Activated T-cell treated with anti-CD3 and anti-CD28 coated beads, Interleukin-2, amount 50 U/mL, for 4 hours (primary cell): ENCODE data around the gene SOCS7. TPM values are rescaled to one million over a fixed set of nuclear protein-coding genes. Genes with fewer than 3 reads are reported as not detected.

Experiments
- ATAC-seq, 2 donors: fragments of 200-7000 bp; cut with Tn5 transposase; one replicate each; pipeline ENCODE4 v1.10.0; 2021
- DNase-seq: peaks from one replicate; pipeline ENCODE4 v3.0.0-alpha.2; 2020
- H3K27me3 Mint-ChIP-seq: one replicate; pipeline ENCODE4 v1.8.0; 2021; ENCODE audit warnings: low read depth, mixed read lengths
- H3K36me3 Mint-ChIP-seq: one replicate; pipeline ENCODE4 v1.8.0; 2022; ENCODE audit warnings: mixed read lengths; ENCODE audit not compliant: insufficient read depth
- H3K4me1 Mint-ChIP-seq: one replicate; pipeline ENCODE4 v1.8.0; 2021; ENCODE audit warnings: low read depth, mixed read lengths
- H3K4me3 Mint-ChIP-seq: one replicate; pipeline ENCODE4 v1.8.0; 2021; ENCODE audit warnings: mild to moderate bottlenecking, moderate library complexity, mixed read lengths
- H3K9me3 Mint-ChIP-seq: one replicate; pipeline ENCODE4 v1.8.0; 2021; ENCODE audit warnings: mixed read lengths
- total RNA-seq, 3 donors: library from RNA; stranded (reverse); gene quantifications; one replicate each; pipeline ENCODE4 v1.2.1, GENCODE V29; 2021

Gene SOCS7
- total RNA-seq, 3 donors from 2014 or later: 32.2 to 33.2 (median 32.8) TPM

DNA sequence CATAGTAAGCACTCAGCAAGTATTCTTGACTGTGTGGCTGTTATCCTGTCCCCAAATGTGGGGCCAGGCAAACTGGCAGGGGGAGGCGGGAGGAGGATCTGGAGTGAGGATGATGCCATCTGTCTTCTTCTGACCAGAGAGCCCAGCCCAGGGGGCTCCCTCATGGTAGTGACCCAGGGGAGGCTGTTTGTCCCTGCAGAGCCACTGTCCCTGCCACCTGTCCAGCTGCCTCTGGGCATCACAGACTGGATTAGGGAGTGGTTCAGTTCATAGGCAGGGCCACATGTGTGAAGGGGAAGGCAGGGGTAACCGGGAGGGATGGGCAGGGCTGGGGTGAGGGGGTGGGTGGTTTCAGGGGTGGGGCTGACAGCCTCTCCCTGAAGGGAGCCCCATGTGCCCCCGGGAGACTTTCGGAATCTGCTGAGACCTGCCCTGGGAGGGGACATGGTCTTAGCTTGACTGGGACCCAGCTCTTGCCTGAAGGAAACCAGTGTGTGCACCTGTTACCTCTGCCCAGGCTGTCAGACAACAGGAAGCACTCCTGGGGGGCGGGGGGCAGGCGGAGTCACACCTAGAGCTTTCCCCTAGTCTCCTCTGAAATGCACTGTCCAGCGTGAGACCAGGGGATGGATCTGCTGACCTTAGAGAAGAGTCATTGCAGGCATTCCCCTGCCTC, 91.8 kb downstream of the SOCS7 start:
- ATAC-seq (peak; percentile 11 to 25), DNase-seq (no peak)
- no peaks in the 10 kb centered on the region for H3K36me3 Mint-ChIP-seq
- H3K9me3 Mint-ChIP-seq: no peaks in the 10 kb centered on the region
- no peaks in the 10 kb centered on the region for H3K27me3 Mint-ChIP-seq
- no peaks in the 10 kb centered on the region for H3K4me1 Mint-ChIP-seq
- H3K4me3 Mint-ChIP-seq: no peak overlapping the region

DNA sequence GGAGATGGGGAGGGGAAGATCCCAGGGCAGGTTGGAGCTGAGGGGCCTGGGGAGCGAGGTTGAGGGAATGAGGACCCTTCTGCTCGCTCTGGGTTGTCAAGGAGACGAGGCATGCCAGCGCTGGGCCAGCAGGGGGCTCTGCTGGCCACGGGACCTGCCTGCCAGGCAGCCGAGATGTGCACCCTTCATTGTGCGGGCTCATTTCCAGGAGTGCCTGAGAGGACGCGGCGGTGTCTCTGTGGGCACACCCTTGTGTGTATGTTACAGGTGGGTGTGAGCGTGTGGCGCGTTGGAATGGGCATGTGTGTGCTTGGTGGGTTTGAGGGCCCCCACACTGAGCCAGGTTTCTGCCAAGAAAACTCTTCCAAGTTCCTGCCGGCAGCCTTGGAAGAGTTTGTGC, 92.5 kb downstream of the SOCS7 start:
- peaks cover 1% of the 10 kb centered on the region for H3K27me3 Mint-ChIP-seq
- no peaks in the 10 kb centered on the region for H3K9me3 Mint-ChIP-seq
- ATAC-seq (peak; percentile 94), DNase-seq (peak; percentile 48)
- H3K36me3 Mint-ChIP-seq: no peaks in the 10 kb centered on the region
- no peaks in the 10 kb centered on the region for H3K4me1 Mint-ChIP-seq
- H3K4me3 Mint-ChIP-seq: no peak overlapping the region

DNA sequence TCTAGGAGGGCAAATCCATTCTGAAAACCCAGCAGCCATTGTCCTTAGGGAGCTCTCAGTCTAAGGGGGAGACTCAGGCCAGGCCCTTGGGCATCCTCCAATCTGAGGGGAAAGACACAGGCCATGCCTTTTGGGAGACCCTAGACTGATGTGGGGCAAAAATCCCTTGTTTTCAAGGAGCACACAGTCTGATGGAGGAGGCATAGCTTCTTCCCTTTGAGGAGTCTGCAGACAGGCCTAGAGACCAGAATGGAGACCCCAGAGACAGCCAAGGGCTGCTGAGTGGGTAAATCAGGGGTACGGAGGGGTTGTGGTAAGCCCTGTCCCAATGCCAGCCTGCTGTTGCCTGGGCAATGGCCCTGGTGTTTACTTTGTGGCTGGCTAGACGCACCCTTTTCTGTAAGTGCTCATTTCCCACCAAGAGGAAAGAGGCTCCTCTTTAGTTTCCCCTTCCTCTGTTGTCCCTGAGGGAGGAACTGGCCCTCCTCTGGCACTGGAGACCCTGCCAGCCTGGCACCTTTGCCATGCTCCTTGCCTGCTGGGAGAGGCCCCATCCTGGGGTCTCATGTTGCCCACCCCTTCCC, 96.0 kb downstream of the SOCS7 start:
- H3K9me3 Mint-ChIP-seq: no peaks in the 10 kb centered on the region
- H3K27me3 Mint-ChIP-seq: peaks cover 21% of the 10 kb centered on the region

DNA sequence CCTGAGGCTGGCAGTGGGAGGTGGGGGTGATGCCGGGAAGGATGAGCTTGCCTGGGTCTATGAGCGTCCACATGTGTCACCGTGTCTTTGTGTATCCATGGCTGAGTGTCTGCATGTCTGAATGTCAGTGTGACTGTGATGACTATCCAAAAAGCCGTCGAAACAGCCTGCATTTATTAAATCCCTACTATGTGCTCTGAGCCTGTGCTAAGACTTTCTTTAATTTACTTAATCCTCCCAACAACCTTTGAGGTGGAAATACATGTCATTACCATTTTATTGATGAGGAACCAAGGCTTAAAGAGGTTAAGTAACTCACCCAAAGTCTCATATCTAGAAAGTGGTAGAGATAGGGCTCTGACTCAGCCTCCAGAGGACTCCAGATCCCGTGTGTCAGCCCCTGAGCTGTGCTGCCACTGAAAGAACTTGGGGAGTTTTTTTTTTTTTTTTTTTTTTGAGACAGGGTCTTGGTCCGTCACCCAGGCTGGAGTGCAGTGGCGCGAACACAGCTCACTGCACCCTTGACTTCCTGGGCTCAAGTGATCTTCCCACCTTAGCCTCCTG, 96.6 kb downstream of the SOCS7 start:
- ATAC-seq: no peak
- Mint-ChIP-seq H3K4me1 (peaks cover 7% of the 10 kb centered on the region), H3K36me3 (no peaks in the 10 kb centered on the region), H3K4me3 (no peak overlapping the region), H3K9me3 (no peaks in the 10 kb centered on the region), H3K27me3 (peaks cover 28% of the 10 kb centered on the region)
- no peak for DNase-seq

More for the DNA sequence above, 96.0 kb downstream of the SOCS7 start:
- ATAC-seq (no peak), DNase-seq (no peak)
- Mint-ChIP-seq H3K4me1 (no peaks in the 10 kb centered on the region), H3K36me3 (no peaks in the 10 kb centered on the region), H3K4me3 (no peak overlapping the region)

DNA sequence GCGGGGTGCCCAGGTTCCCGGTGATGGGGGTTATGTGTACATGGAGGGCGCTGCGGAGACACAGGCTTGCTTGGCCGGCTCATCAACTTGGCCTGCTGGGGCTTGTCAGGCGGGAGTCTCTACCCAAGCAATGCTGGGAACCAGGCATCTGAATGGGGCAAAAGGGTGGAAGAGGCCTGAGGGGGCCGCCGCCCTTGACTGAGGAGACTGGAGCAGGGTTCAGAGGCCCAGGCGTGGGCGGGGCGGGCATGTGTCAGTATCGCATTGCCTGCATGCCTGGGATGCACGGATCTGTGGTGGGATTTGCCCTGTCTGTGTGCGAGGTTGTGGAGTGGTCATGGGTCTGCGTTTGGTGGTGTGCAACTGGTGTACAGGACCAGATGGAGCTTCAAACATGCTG, 97.7 kb downstream of the SOCS7 start:
- Mint-ChIP-seq H3K27me3 (peaks cover 33% of the 10 kb centered on the region), H3K4me3 (no peak overlapping the region), H3K36me3 (no peaks in the 10 kb centered on the region), H3K4me1 (peaks cover 10% of the 10 kb centered on the region), H3K9me3 (no peaks in the 10 kb centered on the region)
- ATAC-seq (no peak), DNase-seq (no peak)

DNA sequence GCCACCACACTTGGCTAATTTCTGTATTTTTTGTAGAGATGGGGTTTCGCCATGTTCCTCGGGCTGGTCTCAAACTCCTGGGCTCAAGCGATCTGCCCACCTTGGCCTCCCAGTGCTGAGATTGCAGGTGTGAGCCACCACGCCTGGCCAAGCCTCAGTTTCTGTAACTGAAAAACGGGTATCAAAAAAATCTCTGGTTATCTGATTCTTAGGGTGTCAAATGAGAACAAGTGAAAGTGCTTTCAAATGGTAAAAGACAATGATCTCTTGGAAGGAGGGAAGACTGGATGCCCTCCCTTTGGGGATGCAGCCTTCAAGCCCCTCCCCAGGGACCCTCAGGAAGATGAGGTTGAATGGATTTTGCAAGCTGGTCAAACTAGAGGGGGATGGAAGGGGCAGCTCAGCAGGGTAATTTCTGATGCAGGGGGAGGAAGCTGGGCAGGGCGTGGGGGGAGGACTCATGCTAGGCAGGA, 98.9 kb downstream of the SOCS7 start:
- Mint-ChIP-seq H3K4me3 (no peak overlapping the region), H3K36me3 (no peaks in the 10 kb centered on the region), H3K9me3 (no peaks in the 10 kb centered on the region), H3K27me3 (peaks cover 41% of the 10 kb centered on the region), H3K4me1 (peaks cover 14% of the 10 kb centered on the region)
- DNase-seq: no peak
- no peak for ATAC-seq

DNA sequence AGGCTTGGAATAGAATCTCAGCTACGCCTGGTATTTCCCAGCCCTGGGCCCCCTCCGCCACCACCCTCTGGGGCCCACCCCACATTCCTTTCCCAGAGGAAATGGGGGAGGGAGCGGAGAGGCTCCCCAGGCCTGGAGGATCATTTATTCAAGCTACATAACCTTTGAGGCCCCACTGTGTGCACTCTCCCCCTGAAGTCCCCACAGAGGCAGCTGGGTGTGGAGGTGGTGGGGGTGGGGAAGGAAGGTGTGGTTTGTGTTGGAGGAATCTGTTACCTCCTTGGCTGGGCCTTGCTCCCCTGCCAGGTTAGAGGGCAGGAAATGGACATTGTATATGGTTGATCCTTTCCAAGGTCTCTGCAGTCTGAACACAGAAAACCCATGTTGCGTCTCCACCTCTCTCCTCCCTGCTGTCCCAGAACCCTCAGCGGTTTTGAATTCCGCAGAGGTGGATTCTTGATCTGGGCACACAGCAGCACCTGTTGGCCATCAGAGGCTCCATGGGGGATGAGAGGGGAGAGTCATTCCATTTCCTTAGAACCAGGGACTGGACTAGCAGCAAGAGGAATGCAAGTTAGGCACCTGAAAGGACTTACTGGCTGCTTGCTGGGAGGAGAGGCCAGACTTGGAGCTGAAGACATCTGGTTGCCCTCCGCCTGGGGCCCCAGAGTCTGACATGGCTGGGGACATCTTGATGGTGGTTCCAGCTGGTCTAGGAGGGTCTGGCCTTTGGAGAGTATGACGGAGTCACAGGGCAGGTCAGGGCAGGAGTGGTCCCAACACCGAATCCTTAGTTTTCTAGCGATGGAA, 99.6 kb downstream of the SOCS7 start:
- Mint-ChIP-seq H3K4me3 (no peak overlapping the region), H3K9me3 (no peaks in the 10 kb centered on the region), H3K36me3 (no peaks in the 10 kb centered on the region), H3K27me3 (peaks cover 47% of the 10 kb centered on the region), H3K4me1 (peaks cover 14% of the 10 kb centered on the region)
- no peak for ATAC-seq
- DNase-seq: no peak

DNA sequence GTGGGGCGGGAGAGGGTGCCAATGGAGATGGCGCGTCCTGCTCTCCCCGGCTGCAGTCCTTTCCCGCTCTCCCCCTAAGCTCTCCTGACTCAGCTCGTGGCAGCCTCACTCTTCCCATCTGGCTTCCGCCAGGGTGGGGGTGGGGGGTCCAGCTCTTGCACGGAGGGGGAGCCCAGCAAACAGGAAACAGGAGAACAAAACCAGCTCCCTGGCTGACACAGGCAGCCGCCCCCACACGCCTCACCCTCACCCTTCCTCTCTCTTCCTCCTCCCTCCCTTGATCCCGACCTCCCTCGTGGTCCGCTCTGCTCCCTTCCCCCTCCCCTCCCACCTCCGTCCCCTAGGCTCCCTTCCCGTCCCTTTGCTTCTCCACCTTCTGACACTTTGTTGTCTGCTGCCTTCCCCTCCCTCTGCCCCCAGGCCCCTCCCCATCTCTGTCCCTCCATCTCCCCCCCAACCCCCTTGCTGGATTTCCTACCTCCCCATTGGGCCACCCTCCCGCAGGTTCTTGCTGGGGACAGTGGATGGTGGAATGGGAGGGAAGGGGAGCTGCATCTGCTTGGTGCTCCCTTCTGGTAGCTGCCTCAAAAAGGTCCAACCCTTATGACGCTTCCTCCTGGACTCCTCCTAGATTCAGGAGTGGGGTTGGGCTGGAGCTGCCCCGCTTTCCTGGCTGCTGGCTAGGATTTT, 100.3 kb downstream of the SOCS7 start:
- DNase-seq (no peak), ATAC-seq (no peak)
- peaks cover 14% of the 10 kb centered on the region for H3K4me1 Mint-ChIP-seq
- H3K27me3 Mint-ChIP-seq: peaks cover 47% of the 10 kb centered on the region
- no peaks in the 10 kb centered on the region for H3K9me3 Mint-ChIP-seq
- H3K4me3 Mint-ChIP-seq: no peak overlapping the region
- H3K36me3 Mint-ChIP-seq: no peaks in the 10 kb centered on the region

DNA sequence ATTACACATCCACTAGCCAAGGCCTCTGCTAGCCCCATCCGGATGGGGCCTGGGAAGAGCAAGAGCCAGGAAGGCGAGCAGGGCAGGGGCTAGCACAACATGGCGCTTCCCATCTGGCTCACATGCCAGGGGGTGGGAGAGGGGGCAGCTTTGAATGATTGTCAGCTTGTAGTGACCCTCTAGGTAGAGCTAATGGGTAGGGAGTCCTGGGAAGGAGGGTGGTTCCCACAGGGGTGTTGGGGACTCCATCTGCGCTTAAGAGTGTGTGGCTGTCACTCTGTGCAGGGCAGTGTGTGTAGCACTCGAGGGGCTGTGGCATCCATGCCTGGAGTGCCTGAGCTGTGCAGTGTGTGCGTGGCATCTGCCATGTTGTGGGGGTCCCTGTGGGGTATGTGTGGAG, 101.1 kb downstream of the SOCS7 start:
- DNase-seq (no peak), ATAC-seq (no peak)
- Mint-ChIP-seq H3K4me3 (peak overlapping the region; percentile 26), H3K27me3 (peaks cover 52% of the 10 kb centered on the region), H3K4me1 (peaks cover 14% of the 10 kb centered on the region), H3K9me3 (no peaks in the 10 kb centered on the region), H3K36me3 (no peaks in the 10 kb centered on the region)

DNA sequence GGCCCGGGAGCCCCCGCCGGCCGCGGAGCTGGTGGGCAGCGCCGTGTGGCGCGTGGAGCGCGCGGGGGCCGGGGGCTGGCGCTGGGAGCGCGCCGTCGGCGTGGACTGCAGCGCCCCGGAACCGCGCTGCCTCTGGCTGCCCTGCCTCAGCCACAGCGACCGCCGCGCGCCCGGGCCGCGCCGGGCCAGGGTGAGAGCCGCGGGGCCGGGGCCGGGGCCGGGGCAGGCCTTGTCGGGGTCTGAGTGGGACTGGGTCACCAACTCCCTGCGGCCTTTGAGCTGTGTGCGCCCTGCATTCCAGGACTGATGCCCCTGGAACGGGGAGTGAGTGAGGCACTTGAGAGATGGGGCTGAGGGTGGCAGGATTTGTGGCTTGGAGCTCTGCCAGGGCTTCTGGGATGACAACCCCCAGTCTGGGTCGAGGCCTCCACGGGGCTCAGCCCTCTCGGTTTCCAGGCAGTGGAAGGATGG, 102.3 kb downstream of the SOCS7 start:
- Mint-ChIP-seq H3K4me3 (no peak overlapping the region), H3K9me3 (no peaks in the 10 kb centered on the region), H3K36me3 (no peaks in the 10 kb centered on the region), H3K27me3 (peaks cover 53% of the 10 kb centered on the region), H3K4me1 (peaks cover 14% of the 10 kb centered on the region)
- ATAC-seq (peak; percentile 20 to 28), DNase-seq (no peak)

DNA sequence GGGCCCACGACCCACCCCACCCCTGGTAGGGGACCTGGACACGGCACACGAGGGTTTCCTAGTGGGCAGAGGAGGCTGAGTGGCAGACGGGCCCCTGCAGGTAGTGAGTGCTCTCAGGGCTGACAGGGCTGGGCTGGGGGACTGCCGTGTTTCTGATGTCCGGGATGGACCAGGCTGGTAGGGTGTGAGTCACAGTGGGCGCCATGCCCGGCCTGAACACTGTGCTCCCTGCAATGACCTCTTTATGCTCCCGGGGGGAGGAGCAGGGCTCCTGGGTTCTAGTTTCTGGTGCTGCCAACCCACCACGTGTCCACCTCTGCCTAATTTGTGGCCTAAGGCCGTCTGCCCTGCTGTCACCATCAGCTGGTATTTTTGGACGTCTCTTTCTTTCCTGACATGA, 102.9 kb downstream of the SOCS7 start:
- DNase-seq (no peak), ATAC-seq (no peak)
- peaks cover 14% of the 10 kb centered on the region for H3K4me1 Mint-ChIP-seq
- peaks cover 48% of the 10 kb centered on the region for H3K27me3 Mint-ChIP-seq
- no peaks in the 10 kb centered on the region for H3K9me3 Mint-ChIP-seq
- no peaks in the 10 kb centered on the region for H3K36me3 Mint-ChIP-seq
- no peak overlapping the region for H3K4me3 Mint-ChIP-seq
